H1 (cell line): ENCODE results near the gene BTBD3. TPM values are rescaled to one million over a fixed set of nuclear protein-coding genes. Genes with fewer than 3 reads are reported as not detected.

Experiments
- CTCF ChIA-PET: fragments of 300-600 bp; sonication (Branson Sonifier 250); formaldehyde crosslinking; loops from one replicate; lab custom pipeline; 2021; ENCODE audit not compliant: partially characterized antibody; lab: Charles Lee
- POLR2A ChIA-PET: fragments of 300-600 bp; sonication (Branson Sonifier 250); formaldehyde crosslinking; loops from one replicate; lab custom pipeline; 2021; ENCODE audit warnings: inconsistent platforms; ENCODE audit not compliant: partially characterized antibody; lab: Charles Lee
- DNase-seq, 2 experiments: peaks; one replicate each; pipeline versions ENCODE4 v3.0.0 to v3.0.0-alpha.2; 2010 to 2022; ENCODE audit warnings: low spot score in 2 of 2, low read depth in 1 of 2, mixed read lengths in 1 of 2
- FAIRE-seq: peaks from 2 replicates; lab custom pipeline; 2011; peaks lifted over from hg19 to GRCh38; lab: Jason Lieb, UNC
- H2AFZ ChIP-seq: 2 replicates; pipeline ENCODE4 v1.8.1; 2012; ENCODE audit warnings: low read length, inconsistent platforms
- H2AK5ac ChIP-seq: 2 replicates; pipeline ENCODE4 v1.6.1; 2013; ENCODE audit warnings: low read depth, low read length
- H2BK120ac ChIP-seq: replicated peaks from 2 replicates; pipeline ENCODE3; 2013; ENCODE audit warnings: low read depth, low read length, inconsistent platforms
- H2BK12ac ChIP-seq: 2 replicates; pipeline ENCODE4 v1.6.1; 2013; ENCODE audit warnings: low read depth, low read length
- H2BK15ac ChIP-seq: 2 replicates; pipeline ENCODE4 v1.6.1; 2013; ENCODE audit warnings: low read length
- H2BK20ac ChIP-seq: 2 replicates; pipeline ENCODE4 v1.6.1; 2013; ENCODE audit warnings: low read length
- H2BK5ac ChIP-seq: 2 replicates; pipeline ENCODE4 v1.6.1; 2013; ENCODE audit warnings: low read depth, low read length
- H3K14ac ChIP-seq: 2 replicates; pipeline ENCODE4 v1.6.1; 2013; ENCODE audit warnings: inconsistent platforms; ENCODE audit not compliant: insufficient read length
- H3K18ac ChIP-seq: 2 replicates; pipeline ENCODE4 v1.6.1; 2013; ENCODE audit warnings: low read length; ENCODE audit errors: extremely low read depth
- H3K23ac ChIP-seq: 2 replicates; pipeline ENCODE4 v1.6.1; 2013; ENCODE audit warnings: inconsistent platforms; ENCODE audit not compliant: insufficient read length
- H3K23me2 ChIP-seq: 2 replicates; pipeline ENCODE4 v1.6.1; 2013; ENCODE audit warnings: low read depth, low read length
- H3K27ac ChIP-seq: 2 replicates; pipeline ENCODE4 v1.6.1; 2011; ENCODE audit warnings: low read depth, low read length, inconsistent platforms
- H3K27me3 ChIP-seq, 4 experiments: replicated peaks in 1 of 4; 1 replicate in 1 of 4; 2 replicates in 3 of 4; pipeline versions ENCODE4 v1.6.1 to v1.8.1; 2011 to 2013; ENCODE audit warnings: low read length in 3 of 4, mild to moderate bottlenecking in 3 of 4, inconsistent platforms in 2 of 4, mixed read lengths in 2 of 4, moderate library complexity in 1 of 4; ENCODE audit not compliant: control insufficient read depth in 3 of 4, insufficient read depth in 3 of 4; ENCODE audit errors: extremely low read depth in 1 of 4
- H3K36me3 ChIP-seq, 4 experiments: 2 replicates each; pipeline versions ENCODE4 v1.6.1 to v1.8.1; 2011 to 2013; ENCODE audit warnings: mild to moderate bottlenecking in 4 of 4, low read length in 3 of 4, moderate library complexity in 2 of 4, control low read depth in 1 of 4, inconsistent platforms in 1 of 4; ENCODE audit not compliant: insufficient read depth in 4 of 4, control insufficient read depth in 2 of 4
- H3K4ac ChIP-seq: replicated peaks from 2 replicates; pipeline ENCODE3; 2013; ENCODE audit warnings: low read length, low read depth, mixed read lengths, inconsistent platforms; ENCODE audit not compliant: insufficient read length
- H3K4me1 ChIP-seq, 4 experiments: replicated peaks in 1 of 4; 1 replicate in 1 of 4; 2 replicates in 3 of 4; pipeline versions ENCODE4 v1.6.1 to v1.8.1; 2011 to 2013; ENCODE audit warnings: low read length in 3 of 4, inconsistent platforms in 2 of 4, mixed read lengths in 1 of 4; ENCODE audit not compliant: insufficient read depth in 4 of 4, control insufficient read depth in 3 of 4
- H3K4me2 ChIP-seq, 2 experiments: 2 replicates each; pipeline versions ENCODE4 v1.6.1 to v1.8.1; 2011 to 2013; ENCODE audit warnings: low read depth in 2 of 2, low read length in 2 of 2, control low read depth in 1 of 2, inconsistent platforms in 1 of 2, mild to moderate bottlenecking in 1 of 2; ENCODE audit not compliant: insufficient read depth in 1 of 2
- H3K4me3 ChIP-seq, 4 experiments: fragments of 200-600, 300-600 bp in 1 of 4; sonication (generic), shearing (Covaris generic), sonication (Bioruptor Twin) in 1 of 4; 2 replicates each; pipeline versions ENCODE4 v1.5.1 to v1.8.1; 2011 to 2016; ENCODE audit warnings: low read length in 4 of 4, low read depth in 3 of 4, control low read depth in 2 of 4, inconsistent platforms in 2 of 4, mild to moderate bottlenecking in 2 of 4, mixed read lengths in 1 of 4, moderate library complexity in 1 of 4; ENCODE audit not compliant: insufficient read depth in 2 of 4; ENCODE audit errors: extremely low read depth in 1 of 4
- H3K56ac ChIP-seq: replicated peaks from 2 replicates; pipeline ENCODE3; 2013; ENCODE audit warnings: low read depth, mild to moderate bottlenecking, mixed read lengths, low read length, inconsistent platforms; ENCODE audit not compliant: insufficient read length
- H3K79me1 ChIP-seq: 2 replicates; pipeline ENCODE4 v1.6.1; 2013; ENCODE audit warnings: low read depth, low read length, control low read depth
- H3K79me2 ChIP-seq, 2 experiments: 2 replicates each; pipeline versions ENCODE4 v1.6.1 to v1.8.1; 2012 to 2013; ENCODE audit warnings: low read length in 2 of 2, mild to moderate bottlenecking in 2 of 2, inconsistent platforms in 1 of 2; ENCODE audit not compliant: insufficient read depth in 2 of 2, control insufficient read depth in 1 of 2
- H3K9ac ChIP-seq, 4 experiments: replicated peaks in 1 of 4; 1 replicate in 1 of 4; 2 replicates in 3 of 4; pipeline versions ENCODE4 v1.6.1 to v1.8.1; 2011 to 2013; ENCODE audit warnings: low read depth in 3 of 4, low read length in 3 of 4, control low read depth in 2 of 4, mild to moderate bottlenecking in 2 of 4, moderate library complexity in 2 of 4, inconsistent platforms in 1 of 4; ENCODE audit errors: extremely low read depth in 1 of 4
- H3K9me3 ChIP-seq, 2 experiments: 2 replicates each; pipeline versions ENCODE4 v1.6.1 to v1.8.1; 2012 to 2013; ENCODE audit warnings: mild to moderate bottlenecking in 2 of 2, moderate library complexity in 2 of 2, control low read depth in 1 of 2, inconsistent platforms in 1 of 2, low read depth in 1 of 2, low read length in 1 of 2, mixed read lengths in 1 of 2; ENCODE audit not compliant: insufficient read depth in 2 of 2
- H4K20me1 ChIP-seq, 2 experiments: replicated peaks in 1 of 2; 2 replicates each; pipeline versions ENCODE3 to v1.8.1; 2011 to 2013; ENCODE audit warnings: inconsistent platforms in 2 of 2, low read length in 2 of 2, mild to moderate bottlenecking in 1 of 2; ENCODE audit not compliant: insufficient read depth in 2 of 2, control insufficient read depth in 1 of 2
- H4K5ac ChIP-seq: 2 replicates; pipeline ENCODE4 v1.6.1; 2013; ENCODE audit warnings: low read length, low read depth, mixed read lengths, inconsistent platforms; ENCODE audit not compliant: insufficient read length
- H4K8ac ChIP-seq: 2 replicates; pipeline ENCODE4 v1.8.0; 2013; ENCODE audit warnings: mild to moderate bottlenecking, moderate library complexity, low read length, inconsistent platforms; ENCODE audit not compliant: insufficient read depth; ENCODE audit errors: extremely low read depth
- H4K91ac ChIP-seq: replicated peaks from 2 replicates; pipeline ENCODE3; 2013; ENCODE audit warnings: low read length, mixed read lengths, inconsistent platforms; ENCODE audit not compliant: insufficient read length
- RAD21 ChIP-seq, 2 experiments: IDR thresholded peaks in 1 of 2; conservative IDR thresholded peaks in 1 of 2; 2 replicates each; pipeline ENCODE4 v1.6.1; 2011; ENCODE audit warnings: low read depth in 2 of 2, low read length in 2 of 2, improper control_type of control experiment in 1 of 2, inconsistent platforms in 1 of 2, mild to moderate bottlenecking in 1 of 2, moderate library complexity in 1 of 2
- TAF1 ChIP-seq: IDR thresholded peaks from 2 replicates; pipeline ENCODE4 v1.6.1; 2011; ENCODE audit warnings: mild to moderate bottlenecking, low read depth, low read length
- WGBS, 2 experiments: shearing (Covaris generic) in 1 of 2; methylation state at CpG; one replicate each; pipeline versions ENCODE4 v1.1.6 to v1.1.7; 2013 to 2015; ENCODE audit warnings: low lambda C conversion rate in 2 of 2, mixed read lengths in 2 of 2, inconsistent platforms in 1 of 2, low coverage in 1 of 2, missing lambda C conversion rate in 1 of 2; ENCODE audit not compliant: insufficient replicate concordance in 2 of 2, insufficient coverage in 1 of 2, insufficient read length in 1 of 2; ENCODE audit errors: extremely low coverage in 1 of 2, missing lambda C conversion rate in 1 of 2; 5-methylcytosine and 5-hydroxymethylcytosine counted together
- polyA plus RNA-seq, 7 experiments: library from polyadenylated mRNA; depleted of rRNA in 3 of 7; stranded (reverse) in 5 of 7; unstranded in 2 of 7; fragments of >200 nt in 5 of 7; fragments of 200-250 nt in 2 of 7; gene quantifications; 1 replicate in 5 of 7; 2 replicates in 1 of 7; 4 replicates in 1 of 7; pipeline versions ENCODE4 v1.2.1 to v1.2.3, GENCODE V29; 2011 to 2013; ENCODE audit warnings: missing spikeins in 2 of 7, mixed read lengths in 2 of 7
- total RNA-seq: library from RNA; stranded (reverse); fragmentation: NEBNext Ultra II Directional; extraction: Animal tissue kit (Norgen Biotek cat#: 25700); gene quantifications from 2 replicates; pipeline ENCODE4 v1.2.1, GENCODE V29; 2021
- TF ChIP-seq, protein P1 (sequence below), 3 experiments: IDR thresholded peaks; 1 replicate in 2 of 3; 2 replicates in 1 of 3; pipeline versions ENCODE4 v1.5.1 to v1.6.1; 2011; ENCODE audit warnings: low read length in 3 of 3, mild to moderate bottlenecking in 3 of 3, inconsistent platforms in 2 of 3, low read depth in 1 of 3, moderate library complexity in 1 of 3; ENCODE audit not compliant: insufficient read depth in 1 of 3; ENCODE audit errors: control extremely low read depth in 1 of 3

The BTBD3 gene
- total and polyA plus RNA-seq, 2 of the 8 experiments (the other 6 are each of a cell fraction or from before 2014, with no cell fraction given): 36.7 to 45.5 TPM

DNA sequence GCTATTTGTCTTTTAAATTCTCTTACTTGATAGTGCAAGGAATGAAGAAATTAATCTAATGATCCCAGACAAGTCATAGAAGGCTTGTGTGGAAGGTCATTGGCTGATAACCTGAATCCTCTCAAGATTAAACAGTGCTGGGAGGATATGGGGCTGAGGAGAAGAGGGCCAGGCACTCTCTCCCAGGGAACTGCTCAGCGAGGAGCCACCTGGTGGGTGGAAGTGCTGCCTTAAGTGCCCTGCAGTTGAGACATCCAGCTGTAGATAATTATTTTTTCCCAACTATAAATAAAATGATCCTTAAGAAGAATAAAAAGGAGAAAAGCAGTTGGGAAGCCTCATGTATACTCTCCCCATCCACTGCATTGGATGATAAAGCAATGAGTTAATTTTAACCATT lies 47.9 kb downstream of the BTBD3 start:
- Histone ChIP-seq H4K91ac (no peak overlapping the region), H2BK120ac (no peak overlapping the region), H3K27me3 (no peaks in the 10 kb centered on the region), H3K9ac (no peak overlapping the region), H3K79me2 (no peaks in the 10 kb centered on the region), H3K27ac (no peak overlapping the region), H3K4me1 (no peaks in the 10 kb centered on the region), H3K14ac (no peak overlapping the region), H2AK5ac (no peak overlapping the region), H3K36me3 (no peaks in the 10 kb centered on the region), H2BK12ac (no peak overlapping the region), H2BK15ac (no peak overlapping the region), H3K56ac (no peak overlapping the region), H3K4ac (no peak overlapping the region), H2BK20ac (no peak overlapping the region), H4K8ac (no peak overlapping the region), H2AFZ (no peak overlapping the region), H3K23me2 (no peaks in the 10 kb centered on the region), H4K20me1 (no peaks in the 10 kb centered on the region), H3K79me1 (no peaks in the 10 kb centered on the region), H3K9me3 (no peaks in the 10 kb centered on the region), H3K23ac (no peak overlapping the region), H3K4me3 (no peak overlapping the region), H4K5ac (no peak overlapping the region), H3K18ac (no peak overlapping the region), H3K4me2 (no peak overlapping the region), H2BK5ac (no peak overlapping the region)
- WGBS, 2 experiments: 63% methylated on average over 1 of the region's 1 CpG; no CpG with 5 or more reads in 1 of the 2 experiments
- no peak for DNase-seq
- ChIA-PET CTCF (interaction anchor here (1.3 kb wide), 1 partner anchor 12 kb away, joined by 3 read pairs; no protein-coding TSS in a partner anchor), POLR2A (no interaction called here)
- TF ChIP-seq TAF1 (no peak), RAD21 (IDR thresholded peaks at IDR 0.05 in 1 of 2, conservative IDR thresholded peaks at IDR 0.05 in 1 of 2; ENCODE audit: low read depth in 2 of 2, low read length in 2 of 2) (peak in 1 of 2 experiments; percentile 25; a peak in 1 of 4 replicates)
- TF ChIP-seq, protein P1, sequence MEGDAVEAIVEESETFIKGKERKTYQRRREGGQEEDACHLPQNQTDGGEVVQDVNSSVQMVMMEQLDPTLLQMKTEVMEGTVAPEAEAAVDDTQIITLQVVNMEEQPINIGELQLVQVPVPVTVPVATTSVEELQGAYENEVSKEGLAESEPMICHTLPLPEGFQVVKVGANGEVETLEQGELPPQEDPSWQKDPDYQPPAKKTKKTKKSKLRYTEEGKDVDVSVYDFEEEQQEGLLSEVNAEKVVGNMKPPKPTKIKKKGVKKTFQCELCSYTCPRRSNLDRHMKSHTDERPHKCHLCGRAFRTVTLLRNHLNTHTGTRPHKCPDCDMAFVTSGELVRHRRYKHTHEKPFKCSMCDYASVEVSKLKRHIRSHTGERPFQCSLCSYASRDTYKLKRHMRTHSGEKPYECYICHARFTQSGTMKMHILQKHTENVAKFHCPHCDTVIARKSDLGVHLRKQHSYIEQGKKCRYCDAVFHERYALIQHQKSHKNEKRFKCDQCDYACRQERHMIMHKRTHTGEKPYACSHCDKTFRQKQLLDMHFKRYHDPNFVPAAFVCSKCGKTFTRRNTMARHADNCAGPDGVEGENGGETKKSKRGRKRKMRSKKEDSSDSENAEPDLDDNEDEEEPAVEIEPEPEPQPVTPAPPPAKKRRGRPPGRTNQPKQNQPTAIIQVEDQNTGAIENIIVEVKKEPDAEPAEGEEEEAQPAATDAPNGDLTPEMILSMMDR (IDR thresholded peaks at IDR 0.05; ENCODE audit: control extremely low read depth in 1 of 3, insufficient read depth in 1 of 3, low read depth in 1 of 3, low read length in 3 of 3): peak in 2 of 3 experiments; percentile 4 to 6; a peak in 2 of 4 replicates
- no peak for FAIRE-seq
